Memory B cell (primary cell): ENCODE measurements around the gene ERFL.
A peak's percentile ranks its signal among the peaks of the same experiment; 100 is the strongest.
"Not testable (repeated sequence)": the region's sequence is repeated elsewhere in the genome, so short reads cannot be mapped to it uniquely, and the experiment has no call there.

Source experiments
- ATAC-seq: fragments of 150-1000 bp; cut with Tn5 transposase; 2 replicates; pipeline ENCODE4 v1.10.0; 2021; ENCODE audit warnings: low read depth, mild to moderate bottlenecking, moderate library complexity
- DNase-seq, 2 donors: peaks; one replicate each; pipeline ENCODE4 v3.0.0; 2022; ENCODE audit warnings: low spot score in 2 of 2
- H3K27ac Mint-ChIP-seq: one replicate; pipeline ENCODE4 v1.8.0; 2022; ENCODE audit warnings: mild to moderate bottlenecking, moderate library complexity, mixed read lengths
- H3K27me3 Mint-ChIP-seq: one replicate; pipeline ENCODE4 v1.8.0; 2022; ENCODE audit warnings: mixed read lengths
- H3K36me3 Mint-ChIP-seq: one replicate; pipeline ENCODE4 v1.8.0; 2022; ENCODE audit warnings: mild to moderate bottlenecking, mixed read lengths
- H3K4me1 Mint-ChIP-seq: one replicate; pipeline ENCODE4 v1.8.0; 2022; ENCODE audit warnings: mixed read lengths
- H3K4me3 Mint-ChIP-seq: one replicate; pipeline ENCODE4 v1.8.0; 2022; ENCODE audit warnings: mild to moderate bottlenecking, moderate library complexity, mixed read lengths
- H3K9me3 Mint-ChIP-seq: one replicate; pipeline ENCODE4 v1.8.0; 2022; ENCODE audit warnings: mixed read lengths

The ERFL gene

GRCh38 chr19:41957161-41957837 lies 29.1 kb upstream of the ERFL start:
- DNase-seq (no peak), ATAC-seq (no peak)
- H3K9me3 Mint-ChIP-seq = no peaks in the 10 kb centered on the region
- peaks cover 12% of the 10 kb centered on the region for H3K4me1 Mint-ChIP-seq
- H3K27ac Mint-ChIP-seq = peak overlapping the region; percentile 25
- H3K4me3 Mint-ChIP-seq = peak overlapping the region; percentile 92
- peaks cover 3% of the 10 kb centered on the region for H3K36me3 Mint-ChIP-seq
- H3K27me3 Mint-ChIP-seq = peaks cover 5% of the 10 kb centered on the region

GRCh38 chr19:41956621-41957020 lies 28.4 kb upstream of the ERFL start:
- DNase-seq (no peak), ATAC-seq (no peak)
- H3K9me3 Mint-ChIP-seq = no peaks in the 10 kb centered on the region

GRCh38 chr19:41955521-41955920 lies 27.3 kb upstream of the ERFL start:
- peaks cover 3% of the 10 kb centered on the region for H3K36me3 Mint-ChIP-seq
- no peaks in the 10 kb centered on the region for H3K9me3 Mint-ChIP-seq
- H3K4me1 Mint-ChIP-seq = peaks cover 21% of the 10 kb centered on the region
- H3K4me3 Mint-ChIP-seq = no peak overlapping the region
- H3K27me3 Mint-ChIP-seq = no peaks in the 10 kb centered on the region
- DNase-seq (no peak), ATAC-seq (no peak)
- H3K27ac Mint-ChIP-seq = no peak overlapping the region

More at GRCh38 chr19:41956621-41957020, 28.4 kb upstream of the ERFL start:
- H3K4me1 Mint-ChIP-seq = peaks cover 18% of the 10 kb centered on the region
- no peak overlapping the region for H3K27ac Mint-ChIP-seq
- no peak overlapping the region for H3K4me3 Mint-ChIP-seq
- H3K36me3 Mint-ChIP-seq = peaks cover 3% of the 10 kb centered on the region
- H3K27me3 Mint-ChIP-seq = peaks cover 2% of the 10 kb centered on the region

- ATAC-seq (peak; percentile 89), DNase-seq (peak; percentile 89 to 99)
- Mint-ChIP-seq H3K27me3 (no peaks in the 10 kb centered on the region), H3K9me3 (no peaks in the 10 kb centered on the region), H3K27ac (peak overlapping the region; percentile 78), H3K36me3 (peaks cover 3% of the 10 kb centered on the region), H3K4me3 (no peak overlapping the region), H3K4me1 (peaks cover 25% of the 10 kb centered on the region)
Measured at GRCh38 chr19:41951686-41952172, 23.5 kb upstream of the ERFL start.

GRCh38 chr19:41947091-41947490 lies 18.8 kb upstream of the ERFL start:
- Mint-ChIP-seq H3K4me3 (peak overlapping the region; percentile 40), H3K4me1 (peaks cover 49% of the 10 kb centered on the region), H3K9me3 (no peaks in the 10 kb centered on the region), H3K27ac (peak overlapping the region; percentile 91), H3K36me3 (no peaks in the 10 kb centered on the region), H3K27me3 (no peaks in the 10 kb centered on the region)
- no peak for ATAC-seq
- no peak for DNase-seq

- H3K4me3 Mint-ChIP-seq = peak overlapping the region; percentile 74
- DNase-seq (peak; percentile 77 to 90), ATAC-seq (peak; percentile 88)
- H3K36me3 Mint-ChIP-seq = no peaks in the 10 kb centered on the region
- no peaks in the 10 kb centered on the region for H3K9me3 Mint-ChIP-seq
- peak overlapping the region; percentile 99 for H3K27ac Mint-ChIP-seq
- no peaks in the 10 kb centered on the region for H3K27me3 Mint-ChIP-seq
- H3K4me1 Mint-ChIP-seq = peaks cover 52% of the 10 kb centered on the region
Measured at GRCh38 chr19:41945135-41945766, 17.0 kb upstream of the ERFL start.

- H3K36me3 Mint-ChIP-seq = no peaks in the 10 kb centered on the region
- DNase-seq (no peak), ATAC-seq (no peak)
- H3K27me3 Mint-ChIP-seq = no peaks in the 10 kb centered on the region
- peak overlapping the region; percentile 74 for H3K4me3 Mint-ChIP-seq
- H3K4me1 Mint-ChIP-seq = peaks cover 52% of the 10 kb centered on the region
- peak overlapping the region; percentile 99 for H3K27ac Mint-ChIP-seq
- H3K9me3 Mint-ChIP-seq = no peaks in the 10 kb centered on the region
Measured at GRCh38 chr19:41944336-41944735, 16.1 kb upstream of the ERFL start.

GRCh38 chr19:41941410-41942202 lies 13.4 kb upstream of the ERFL start:
- H3K4me1 Mint-ChIP-seq = peaks cover 47% of the 10 kb centered on the region
- H3K4me3 Mint-ChIP-seq = peak overlapping the region; percentile 87
- DNase-seq = no peak
- H3K27me3 Mint-ChIP-seq = no peaks in the 10 kb centered on the region
- H3K36me3 Mint-ChIP-seq = no peaks in the 10 kb centered on the region
- ATAC-seq = no peak
- H3K9me3 Mint-ChIP-seq = no peaks in the 10 kb centered on the region
- peak overlapping the region; percentile 93 for H3K27ac Mint-ChIP-seq

- no peak for ATAC-seq
- Mint-ChIP-seq H3K27ac (peak overlapping the region; percentile 93), H3K9me3 (no peaks in the 10 kb centered on the region), H3K4me3 (peak overlapping the region; percentile 87), H3K27me3 (no peaks in the 10 kb centered on the region), H3K4me1 (peaks cover 48% of the 10 kb centered on the region), H3K36me3 (no peaks in the 10 kb centered on the region)
- peak in 1 of 2 donors; percentile 47 for DNase-seq
Measured at GRCh38 chr19:41940731-41941409, 12.6 kb upstream of the ERFL start.

GRCh38 chr19:41939861-41940730 lies 11.8 kb upstream of the ERFL start:
- H3K9me3 Mint-ChIP-seq = no peaks in the 10 kb centered on the region
- peak overlapping the region; percentile 93 for H3K27ac Mint-ChIP-seq
- peak; percentile 43 to 71 for DNase-seq
- H3K36me3 Mint-ChIP-seq = no peaks in the 10 kb centered on the region
- peak; percentile 43 for ATAC-seq
- H3K27me3 Mint-ChIP-seq = peaks cover 4% of the 10 kb centered on the region
- peaks cover 47% of the 10 kb centered on the region for H3K4me1 Mint-ChIP-seq
- H3K4me3 Mint-ChIP-seq = peak overlapping the region; percentile 87

GRCh38 chr19:41939209-41939608 lies 11.0 kb upstream of the ERFL start:
- H3K36me3 Mint-ChIP-seq, ATAC-seq, H3K27me3 Mint-ChIP-seq, DNase-seq, H3K9me3 Mint-ChIP-seq, H3K4me3 Mint-ChIP-seq: not testable (repeated sequence)
- H3K27ac Mint-ChIP-seq = peak overlapping the region; percentile 93
- H3K4me1 Mint-ChIP-seq = peaks cover 47% of the 10 kb centered on the region

- H3K27me3 Mint-ChIP-seq = peaks cover 6% of the 10 kb centered on the region
- ATAC-seq (no peak), DNase-seq (no peak)
- H3K4me3 Mint-ChIP-seq = peak overlapping the region; percentile 6
- H3K27ac Mint-ChIP-seq = peak overlapping the region; percentile 35
- H3K4me1 Mint-ChIP-seq = peaks cover 51% of the 10 kb centered on the region
- no peaks in the 10 kb centered on the region for H3K9me3 Mint-ChIP-seq
- H3K36me3 Mint-ChIP-seq = no peaks in the 10 kb centered on the region
Measured at GRCh38 chr19:41937525-41938468, 9.5 kb upstream of the ERFL start.
